Psoas muscle (tissue), 8 donors: ENCODE data around the gene PIM1. TPM values are rescaled to one million over a fixed set of nuclear protein-coding genes. Genes with fewer than 3 reads are reported as not detected.
A peak's percentile ranks its signal among the peaks of the same experiment; 100 is the strongest.

ENCODE experiments used
- ATAC-seq, 4 donors: fragments of 200-7000 bp; cut with Tn5 transposase; one replicate each; pipeline ENCODE4 v1.9.1; 2020; ENCODE audit warnings: moderate library complexity in 3 of 4, mild to moderate bottlenecking in 2 of 4
- DNase-seq, 2 donors: peaks; one replicate each; pipeline ENCODE4 v3.0.0-alpha.2; 2020
- H3K27ac ChIP-seq: fragments of 200-600 bp; one replicate; pipeline ENCODE4 v1.8.0; 2022
- H3K27me3 ChIP-seq, 3 donors: fragments of 200-600 bp in 1 of 3; one replicate each; pipeline versions ENCODE4 v1.6.1 to v1.8.0; 2013 to 2022; ENCODE audit warnings: low read length in 2 of 3, mild to moderate bottlenecking in 2 of 3, moderate library complexity in 1 of 3; ENCODE audit not compliant: insufficient read depth in 3 of 3
- H3K36me3 ChIP-seq, 2 donors: fragments of 200-600 bp in 1 of 2; one replicate each; pipeline versions ENCODE4 v1.6.1 to v1.8.0; 2013 to 2022; ENCODE audit warnings: low read depth in 1 of 2, mild to moderate bottlenecking in 1 of 2, moderate library complexity in 1 of 2; ENCODE audit not compliant: insufficient read depth in 1 of 2
- H3K4me1 ChIP-seq: fragments of 200-600 bp; one replicate; pipeline ENCODE4 v1.8.0; 2022
- H3K4me3 ChIP-seq: fragments of 200-600 bp; one replicate; pipeline ENCODE4 v1.8.0; 2022; ENCODE audit warnings: mild to moderate bottlenecking
- H3K9me3 ChIP-seq: fragments of 200-600 bp; one replicate; pipeline ENCODE4 v1.8.0; 2022
- CTCF ChIP-seq: fragments of 200-600 bp; IDR thresholded peaks from one replicate; pipeline ENCODE4 v1.8.0; 2022; ENCODE audit warnings: antibody characterized with exemption
- WGBS, 3 donors: extraction: QIAGEN DNeasy Blood & Tissue Kit; methylation state at CpG; one replicate each; pipeline versions ENCODE4 v1.1.6 to v1.1.7; 2013; 5-methylcytosine and 5-hydroxymethylcytosine counted together
- intact Hi-C, 2 donors: fragments of 100-400 bp; cut with DNase I; formaldehyde crosslinking; loops; one replicate each; pipeline versions ENCODE4 v1.11.0 to v1.14.2; 2022
- polyA plus RNA-seq, 3 donors: library from polyadenylated mRNA; stranded (reverse); fragments of 200-250 nt; gene quantifications; one replicate each; pipeline ENCODE4 v1.2.3, GENCODE V29; 2013
- total RNA-seq, 4 donors: library from RNA; stranded (reverse); fragmentation: NEBNext Ultra II Directional in 2 of 4; extraction: Animal tissue kit (Norgen Biotek cat#: 25700) in 2 of 4; gene quantifications; one replicate each; pipeline versions ENCODE4 v1.2.1 to v1.2.4, GENCODE V29; 2021 to 2023
- donor health status: healthy with polysubstance abuse.
- donor health status: DM: no; HTN: no; CAD: no; lungs with moderate emphysema.
- donor health status: Bipolar disorder and iron deficiency.
- donor health status: healthy.
- donor health status: DM: yes; HTN: yes; CAD: no.
- donor health status: DM: no; HTN: no; CAD: no.
- donor health status: DM: no; HTN: no; CAD: no.
- donor health status: DM: yes; HTN: yes; CAD: no.

Gene PIM1
- total and polyA plus RNA-seq, 7 donors: 2.8 to 45.5 (median 18.0) TPM

GRCh38 chr6:37171970-37172812, 2.2 kb downstream of the PIM1 start:
- no peaks in the 10 kb centered on the region for H3K9me3 ChIP-seq
- DNase-seq (peak; percentile 85 to 88), ATAC-seq (peak; percentile 6 to 52 (median 28))
- peak; percentile 93 for TF ChIP-seq CTCF
- H3K27ac ChIP-seq: peak overlapping the region; percentile 94
- WGBS, 3 donors: 13 to 19% (median 16%) methylated on average over 17 of the region's 17 CpGs
- H3K4me1 ChIP-seq: peaks cover 10% of the 10 kb centered on the region
- intact Hi-C loops: loop anchor here (1.0 to 10.0 kb wide), 7 partner anchors 37 to 407 kb away; no protein-coding TSS in a partner anchor
- no peaks in the 10 kb centered on the region for H3K27me3 ChIP-seq
- H3K36me3 ChIP-seq: peaks cover 8 to 36% of the 10 kb centered on the region in 2 donors
- H3K4me3 ChIP-seq: peak overlapping the region; percentile 97

- Histone ChIP-seq H3K9me3 (no peaks in the 10 kb centered on the region), H3K27ac (peak overlapping the region; percentile 94), H3K27me3 (no peaks in the 10 kb centered on the region), H3K4me3 (peak overlapping the region; percentile 97), H3K4me1 (peaks cover 10% of the 10 kb centered on the region), H3K36me3 (peaks cover 8 to 36% of the 10 kb centered on the region in 2 donors)
- no peak for TF ChIP-seq CTCF
- WGBS, 3 donors: 83 to 87% (median 83%) methylated on average over 7 of the region's 7 CpGs
- no peak for DNase-seq
- ATAC-seq: no peak
- intact Hi-C loops: loop anchor here (1.0 to 10.0 kb wide), 5 partner anchors 36 to 408 kb away; no protein-coding TSS in a partner anchor
These were observed 3.0 kb downstream of the PIM1 start for GRCh38 chr6:37172912-37173492.

- H3K27ac ChIP-seq: peak overlapping the region; percentile 56
- 77 to 84% (median 80%) methylated on average over 9 of the region's 9 CpGs for WGBS, 3 donors
- intact Hi-C loops: loop anchor here (2.0 to 10.0 kb wide), 4 partner anchors 35 to 409 kb away; no protein-coding TSS in a partner anchor
- H3K4me1 ChIP-seq: peaks cover 10% of the 10 kb centered on the region
- no peak for ATAC-seq
- H3K4me3 ChIP-seq: peak overlapping the region; percentile 97
- H3K9me3 ChIP-seq: no peaks in the 10 kb centered on the region
- no peak for DNase-seq
- H3K27me3 ChIP-seq: no peaks in the 10 kb centered on the region
- H3K36me3 ChIP-seq: peaks cover 8 to 36% of the 10 kb centered on the region in 2 donors
- no peak for TF ChIP-seq CTCF
These were observed 3.7 kb downstream of the PIM1 start for GRCh38 chr6:37173493-37174195.

GRCh38 chr6:37174196-37174514, 4.2 kb downstream of the PIM1 start:
- Histone ChIP-seq H3K27me3 (no peaks in the 10 kb centered on the region), H3K4me3 (peak overlapping the region; percentile 97), H3K36me3 (peaks cover 8 to 36% of the 10 kb centered on the region in 2 donors), H3K27ac (peak overlapping the region; percentile 56), H3K9me3 (no peaks in the 10 kb centered on the region), H3K4me1 (peaks cover 10% of the 10 kb centered on the region)
- 87 to 95% (median 93%) methylated on average over 3 of the region's 3 CpGs for WGBS, 3 donors
- intact Hi-C loops: loop anchor here (5.0 to 10.0 kb wide), 2 partner anchors 42 to 409 kb away; no protein-coding TSS in a partner anchor
- TF ChIP-seq CTCF: no peak
- DNase-seq (no peak), ATAC-seq (no peak)
